Neural cell (in vitro differentiated cells): ENCODE results near the gene TIMM23.

Source experiments
- CTCF ChIP-seq: fragments of 450-650 bp; IDR thresholded peaks from 2 replicates; pipeline ENCODE4 v1.5.1; 2014; ENCODE audit warnings: antibody characterized with exemption, mild to moderate bottlenecking, moderate library complexity; ENCODE audit not compliant: poor library complexity, severe bottlenecking
- POLR2AphosphoS5 ChIP-seq: IDR thresholded peaks from 2 replicates; pipeline ENCODE4 v1.6.1; 2012

GRCh38 chr10:46025406-46025805 lies 53.1 kb downstream of the TIMM23 start:
- TF ChIP-seq CTCF (no peak), POLR2AphosphoS5 (no peak)
